Measurements from ENCODE around the gene GCNT4. TPM values are rescaled to one million over a fixed set of nuclear protein-coding genes. Genes with fewer than 3 reads are reported as not detected.

GCNT4 gene
- total and polyA plus RNA-seq, 2 experiments from 2014 or later: 2.5 to 5.4 TPM

GRCh38 chr5:75016896-75017295 lies 35.5 kb downstream of the GCNT4 start:
- Histone ChIP-seq H4K20me1 (replicated peaks; ENCODE audit: insufficient read depth) (no peaks in the 10 kb centered on the region), H3K27me3 (ENCODE audit: insufficient read depth) (no peaks in the 10 kb centered on the region)

More at GRCh38 chr5:75016896-75017295, 35.5 kb downstream of the GCNT4 start:
- Histone ChIP-seq H3K27ac (ENCODE audit: low read depth) (no peak overlapping the region), H2AFZ (peak overlapping the region; percentile 86; the same call in 1 of the 2 replicates), H3K79me2 (replicated peaks; ENCODE audit: insufficient read depth) (no peaks in the 10 kb centered on the region), H3F3A (replicated peaks; ENCODE audit: low read depth) (no peaks in the 10 kb centered on the region), H3K36me3 (ENCODE audit: insufficient read depth) (no peaks in the 10 kb centered on the region), H3K4me1 (ENCODE audit: insufficient read depth) (no peaks in the 10 kb centered on the region; the same call in 1 of the 2 replicates), H3K9me2 (ENCODE audit: insufficient read depth) (no peaks in the 10 kb centered on the region), H3K4me2 (no peak overlapping the region), H3K4me3 (no peak overlapping the region)
- H3K4me3 Mint-ChIP-seq: no peak overlapping the region
- H3K36me3 Mint-ChIP-seq (ENCODE audit: low read depth): no peaks in the 10 kb centered on the region
- DNase-seq (ENCODE audit: low spot score) (no peak), ATAC-seq (no peak)
- H3K27ac Mint-ChIP-seq: no peak overlapping the region
- peaks cover 13% of the 10 kb centered on the region for H3K4me1 Mint-ChIP-seq
- H3K9me3 Mint-ChIP-seq: no peaks in the 10 kb centered on the region
- TF ChIP-seq POLR2AphosphoS5 (IDR thresholded peaks at IDR 0.05; ENCODE audit: low read depth): no peak
- TF ChIP-seq, protein P1, sequence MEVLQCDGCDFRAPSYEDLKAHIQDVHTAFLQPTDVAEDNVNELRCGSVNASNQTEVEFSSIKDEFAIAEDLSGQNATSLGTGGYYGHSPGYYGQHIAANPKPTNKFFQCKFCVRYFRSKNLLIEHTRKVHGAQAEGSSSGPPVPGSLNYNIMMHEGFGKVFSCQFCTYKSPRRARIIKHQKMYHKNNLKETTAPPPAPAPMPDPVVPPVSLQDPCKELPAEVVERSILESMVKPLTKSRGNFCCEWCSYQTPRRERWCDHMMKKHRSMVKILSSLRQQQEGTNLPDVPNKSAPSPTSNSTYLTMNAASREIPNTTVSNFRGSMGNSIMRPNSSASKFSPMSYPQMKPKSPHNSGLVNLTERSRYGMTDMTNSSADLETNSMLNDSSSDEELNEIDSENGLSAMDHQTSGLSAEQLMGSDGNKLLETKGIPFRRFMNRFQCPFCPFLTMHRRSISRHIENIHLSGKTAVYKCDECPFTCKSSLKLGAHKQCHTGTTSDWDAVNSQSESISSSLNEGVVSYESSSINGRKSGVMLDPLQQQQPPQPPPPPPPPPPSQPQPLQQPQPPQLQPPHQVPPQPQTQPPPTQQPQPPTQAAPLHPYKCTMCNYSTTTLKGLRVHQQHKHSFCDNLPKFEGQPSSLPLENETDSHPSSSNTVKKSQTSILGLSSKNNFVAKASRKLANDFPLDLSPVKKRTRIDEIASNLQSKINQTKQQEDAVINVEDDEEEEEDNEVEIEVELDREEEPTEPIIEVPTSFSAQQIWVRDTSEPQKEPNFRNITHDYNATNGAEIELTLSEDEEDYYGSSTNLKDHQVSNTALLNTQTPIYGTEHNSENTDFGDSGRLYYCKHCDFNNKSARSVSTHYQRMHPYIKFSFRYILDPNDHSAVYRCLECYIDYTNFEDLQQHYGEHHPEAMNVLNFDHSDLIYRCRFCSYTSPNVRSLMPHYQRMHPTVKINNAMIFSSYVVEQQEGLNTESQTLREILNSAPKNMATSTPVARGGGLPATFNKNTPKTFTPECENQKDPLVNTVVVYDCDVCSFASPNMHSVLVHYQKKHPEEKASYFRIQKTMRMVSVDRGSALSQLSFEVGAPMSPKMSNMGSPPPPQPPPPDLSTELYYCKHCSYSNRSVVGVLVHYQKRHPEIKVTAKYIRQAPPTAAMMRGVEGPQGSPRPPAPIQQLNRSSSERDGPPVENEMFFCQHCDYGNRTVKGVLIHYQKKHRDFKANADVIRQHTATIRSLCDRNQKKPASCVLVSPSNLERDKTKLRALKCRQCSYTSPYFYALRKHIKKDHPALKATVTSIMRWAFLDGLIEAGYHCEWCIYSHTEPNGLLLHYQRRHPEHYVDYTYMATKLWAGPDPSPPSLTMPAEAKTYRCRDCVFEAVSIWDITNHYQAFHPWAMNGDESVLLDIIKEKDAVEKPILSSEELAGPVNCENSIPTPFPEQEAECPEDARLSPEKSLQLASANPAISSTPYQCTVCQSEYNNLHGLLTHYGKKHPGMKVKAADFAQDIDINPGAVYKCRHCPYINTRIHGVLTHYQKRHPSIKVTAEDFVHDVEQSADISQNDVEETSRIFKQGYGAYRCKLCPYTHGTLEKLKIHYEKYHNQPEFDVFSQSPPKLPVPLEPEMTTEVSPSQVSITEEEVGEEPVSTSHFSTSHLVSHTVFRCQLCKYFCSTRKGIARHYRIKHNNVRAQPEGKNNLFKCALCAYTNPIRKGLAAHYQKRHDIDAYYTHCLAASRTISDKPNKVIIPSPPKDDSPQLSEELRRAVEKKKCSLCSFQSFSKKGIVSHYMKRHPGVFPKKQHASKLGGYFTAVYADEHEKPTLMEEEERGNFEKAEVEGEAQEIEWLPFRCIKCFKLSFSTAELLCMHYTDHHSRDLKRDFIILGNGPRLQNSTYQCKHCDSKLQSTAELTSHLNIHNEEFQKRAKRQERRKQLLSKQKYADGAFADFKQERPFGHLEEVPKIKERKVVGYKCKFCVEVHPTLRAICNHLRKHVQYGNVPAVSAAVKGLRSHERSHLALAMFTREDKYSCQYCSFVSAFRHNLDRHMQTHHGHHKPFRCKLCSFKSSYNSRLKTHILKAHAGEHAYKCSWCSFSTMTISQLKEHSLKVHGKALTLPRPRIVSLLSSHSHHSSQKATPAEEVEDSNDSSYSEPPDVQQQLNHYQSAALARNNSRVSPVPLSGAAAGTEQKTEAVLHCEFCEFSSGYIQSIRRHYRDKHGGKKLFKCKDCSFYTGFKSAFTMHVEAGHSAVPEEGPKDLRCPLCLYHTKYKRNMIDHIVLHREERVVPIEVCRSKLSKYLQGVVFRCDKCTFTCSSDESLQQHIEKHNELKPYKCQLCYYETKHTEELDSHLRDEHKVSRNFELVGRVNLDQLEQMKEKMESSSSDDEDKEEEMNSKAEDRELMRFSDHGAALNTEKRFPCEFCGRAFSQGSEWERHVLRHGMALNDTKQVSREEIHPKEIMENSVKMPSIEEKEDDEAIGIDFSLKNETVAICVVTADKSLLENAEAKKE (CRISPR knock-in tag; IDR thresholded peaks at IDR 0.05): no peak
- no peak for TF ChIP-seq JUNB (IDR thresholded peaks at IDR 0.05; ENCODE audit: unreplicated experiment)
- TF ChIP-seq, protein P2, sequence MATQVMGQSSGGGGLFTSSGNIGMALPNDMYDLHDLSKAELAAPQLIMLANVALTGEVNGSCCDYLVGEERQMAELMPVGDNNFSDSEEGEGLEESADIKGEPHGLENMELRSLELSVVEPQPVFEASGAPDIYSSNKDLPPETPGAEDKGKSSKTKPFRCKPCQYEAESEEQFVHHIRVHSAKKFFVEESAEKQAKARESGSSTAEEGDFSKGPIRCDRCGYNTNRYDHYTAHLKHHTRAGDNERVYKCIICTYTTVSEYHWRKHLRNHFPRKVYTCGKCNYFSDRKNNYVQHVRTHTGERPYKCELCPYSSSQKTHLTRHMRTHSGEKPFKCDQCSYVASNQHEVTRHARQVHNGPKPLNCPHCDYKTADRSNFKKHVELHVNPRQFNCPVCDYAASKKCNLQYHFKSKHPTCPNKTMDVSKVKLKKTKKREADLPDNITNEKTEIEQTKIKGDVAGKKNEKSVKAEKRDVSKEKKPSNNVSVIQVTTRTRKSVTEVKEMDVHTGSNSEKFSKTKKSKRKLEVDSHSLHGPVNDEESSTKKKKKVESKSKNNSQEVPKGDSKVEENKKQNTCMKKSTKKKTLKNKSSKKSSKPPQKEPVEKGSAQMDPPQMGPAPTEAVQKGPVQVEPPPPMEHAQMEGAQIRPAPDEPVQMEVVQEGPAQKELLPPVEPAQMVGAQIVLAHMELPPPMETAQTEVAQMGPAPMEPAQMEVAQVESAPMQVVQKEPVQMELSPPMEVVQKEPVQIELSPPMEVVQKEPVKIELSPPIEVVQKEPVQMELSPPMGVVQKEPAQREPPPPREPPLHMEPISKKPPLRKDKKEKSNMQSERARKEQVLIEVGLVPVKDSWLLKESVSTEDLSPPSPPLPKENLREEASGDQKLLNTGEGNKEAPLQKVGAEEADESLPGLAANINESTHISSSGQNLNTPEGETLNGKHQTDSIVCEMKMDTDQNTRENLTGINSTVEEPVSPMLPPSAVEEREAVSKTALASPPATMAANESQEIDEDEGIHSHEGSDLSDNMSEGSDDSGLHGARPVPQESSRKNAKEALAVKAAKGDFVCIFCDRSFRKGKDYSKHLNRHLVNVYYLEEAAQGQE (IDR thresholded peaks at IDR 0.05; ENCODE audit: unreplicated experiment): no peak
- TF ChIP-seq CREB1 (CRISPR knock-in tag; IDR thresholded peaks at IDR 0.05; ENCODE audit: low read depth): no peak
- TF ChIP-seq ZNF114 (CRISPR knock-in tag; IDR thresholded peaks at IDR 0.05): no peak
- no peak for TF ChIP-seq ZNF331 (CRISPR knock-in tag; IDR thresholded peaks at IDR 0.05; ENCODE audit: low read depth)
- no peak for TF ChIP-seq NANOG (IDR thresholded peaks at IDR 0.05; ENCODE audit: borderline replicate concordance)
- TF ChIP-seq STAT1 (IDR thresholded peaks at IDR 0.05; ENCODE audit: unreplicated experiment): no peak
- TF ChIP-seq EZH2 (IDR thresholded peaks at IDR 0.05; ENCODE audit: low read depth, unreplicated experiment): no peak
- no peak for TF ChIP-seq EZH2phosphoT487 (IDR thresholded peaks at IDR 0.05; ENCODE audit: unreplicated experiment)
- no peak for TF ChIP-seq ETS1 (IDR thresholded peaks at IDR 0.05)
- TF ChIP-seq CTCF (conservative IDR thresholded peaks at IDR 0.05; ENCODE audit: low read depth in 2 of 2): no peak
- H3K27me3 Mint-ChIP-seq (ENCODE audit: insufficient read depth, low read depth, poor library complexity): peaks cover under 1% of the 10 kb centered on the region

Measured in GM23338 (cell line).